ENCODE results near the gene NFE2.

DNA sequence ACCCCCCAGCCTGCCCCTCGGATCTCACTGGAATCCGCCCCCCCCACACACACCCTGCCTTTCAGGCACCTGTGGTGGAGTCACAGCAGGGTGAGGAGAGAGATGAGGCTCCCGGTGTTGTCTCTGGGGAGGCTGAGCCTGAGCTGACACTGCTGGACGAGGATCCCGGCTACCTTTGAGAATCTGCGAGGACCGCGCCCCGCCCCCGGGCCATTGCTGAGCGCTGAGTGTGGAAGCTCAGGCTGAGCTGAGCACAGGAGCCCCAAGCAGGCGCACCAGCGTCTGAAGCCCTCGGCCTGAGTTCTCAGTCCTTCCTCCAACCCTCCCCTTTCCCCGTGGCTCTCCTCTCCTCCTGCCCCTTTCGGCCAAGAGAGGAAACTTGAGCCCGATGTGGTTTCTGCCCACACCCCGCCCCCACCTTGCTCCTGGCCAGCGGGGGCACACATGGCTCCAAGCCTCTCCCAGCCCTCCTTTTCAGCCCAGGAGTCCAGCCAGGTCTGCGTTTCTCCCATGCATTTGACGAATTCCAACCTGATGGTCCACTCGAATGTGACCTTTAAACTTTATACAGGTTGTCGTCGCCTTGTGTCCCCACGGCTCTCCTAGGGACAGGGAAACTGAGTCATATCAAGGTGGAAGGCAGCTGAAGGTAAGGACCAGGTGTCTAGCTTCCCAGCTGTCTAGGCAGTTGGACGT, at the start of gene NFE2:
- TF ChIP-seq, protein P1, sequence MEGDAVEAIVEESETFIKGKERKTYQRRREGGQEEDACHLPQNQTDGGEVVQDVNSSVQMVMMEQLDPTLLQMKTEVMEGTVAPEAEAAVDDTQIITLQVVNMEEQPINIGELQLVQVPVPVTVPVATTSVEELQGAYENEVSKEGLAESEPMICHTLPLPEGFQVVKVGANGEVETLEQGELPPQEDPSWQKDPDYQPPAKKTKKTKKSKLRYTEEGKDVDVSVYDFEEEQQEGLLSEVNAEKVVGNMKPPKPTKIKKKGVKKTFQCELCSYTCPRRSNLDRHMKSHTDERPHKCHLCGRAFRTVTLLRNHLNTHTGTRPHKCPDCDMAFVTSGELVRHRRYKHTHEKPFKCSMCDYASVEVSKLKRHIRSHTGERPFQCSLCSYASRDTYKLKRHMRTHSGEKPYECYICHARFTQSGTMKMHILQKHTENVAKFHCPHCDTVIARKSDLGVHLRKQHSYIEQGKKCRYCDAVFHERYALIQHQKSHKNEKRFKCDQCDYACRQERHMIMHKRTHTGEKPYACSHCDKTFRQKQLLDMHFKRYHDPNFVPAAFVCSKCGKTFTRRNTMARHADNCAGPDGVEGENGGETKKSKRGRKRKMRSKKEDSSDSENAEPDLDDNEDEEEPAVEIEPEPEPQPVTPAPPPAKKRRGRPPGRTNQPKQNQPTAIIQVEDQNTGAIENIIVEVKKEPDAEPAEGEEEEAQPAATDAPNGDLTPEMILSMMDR (IDR thresholded peaks at IDR 0.05), result no peak
- no peak for TF ChIP-seq EP300 (IDR thresholded peaks at IDR 0.05)

Data from tibial nerve (tissue), 4 donors.